NT2/D1 (cell line): ENCODE data around the gene GALNT18.

Source experiments
- SUZ12 ChIP-seq: IDR thresholded peaks from 2 replicates; pipeline ENCODE4 v1.6.1; 2011; ENCODE audit not compliant: insufficient read length, insufficient read depth; ENCODE audit errors: extremely low read depth
- YY1 ChIP-seq: IDR thresholded peaks from 2 replicates; pipeline ENCODE4 v1.6.1; 2011; ENCODE audit not compliant: insufficient read length, insufficient read depth
- ZNF274 ChIP-seq: IDR thresholded peaks from 2 replicates; pipeline ENCODE4 v1.6.1; 2011; ENCODE audit warnings: mild to moderate bottlenecking, low read depth, low read length

DNA sequence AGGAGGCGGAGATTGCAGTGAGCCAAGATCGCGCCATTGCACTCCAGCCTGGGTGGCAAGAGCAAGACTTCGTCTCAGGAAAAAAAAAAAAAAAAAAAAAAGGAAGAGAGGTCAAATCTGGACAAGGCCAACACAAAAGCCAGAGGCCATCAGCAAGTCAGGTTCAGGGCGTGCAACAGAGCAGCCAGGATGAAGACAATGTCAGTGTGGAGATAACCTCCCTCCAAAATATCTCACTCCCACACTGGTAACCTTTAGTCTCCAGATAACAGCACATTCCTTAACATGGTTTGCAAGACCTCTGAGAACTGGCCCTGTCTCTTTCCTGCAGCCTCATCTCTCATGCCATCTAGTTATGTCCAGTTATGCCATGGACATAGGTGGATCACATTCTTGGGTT is 273.5 kb downstream of the GALNT18 start:
- no peak for TF ChIP-seq SUZ12
- TF ChIP-seq ZNF274: no peak
- no peak for TF ChIP-seq YY1
